Choroid plexus epithelial cell (primary cell): ENCODE measurements around the gene KCNAB1.

ENCODE experiments used
- DNase-seq: peaks from one replicate; pipeline ENCODE4 v3.0.0-alpha.2; 2010; ENCODE audit warnings: low read depth
- H3K4me3 ChIP-seq: 2 replicates; pipeline ENCODE4 v1.5.1; 2011; ENCODE audit warnings: low read depth, mild to moderate bottlenecking, control low read depth, low read length, moderate library complexity
- TF ChIP-seq, protein P1 (sequence below): conservative IDR thresholded peaks from 2 replicates; pipeline ENCODE4 v1.5.1; 2011; ENCODE audit warnings: low read depth, mild to moderate bottlenecking, control low read depth, inconsistent platforms, low read length, moderate library complexity

KCNAB1 gene

DNA sequence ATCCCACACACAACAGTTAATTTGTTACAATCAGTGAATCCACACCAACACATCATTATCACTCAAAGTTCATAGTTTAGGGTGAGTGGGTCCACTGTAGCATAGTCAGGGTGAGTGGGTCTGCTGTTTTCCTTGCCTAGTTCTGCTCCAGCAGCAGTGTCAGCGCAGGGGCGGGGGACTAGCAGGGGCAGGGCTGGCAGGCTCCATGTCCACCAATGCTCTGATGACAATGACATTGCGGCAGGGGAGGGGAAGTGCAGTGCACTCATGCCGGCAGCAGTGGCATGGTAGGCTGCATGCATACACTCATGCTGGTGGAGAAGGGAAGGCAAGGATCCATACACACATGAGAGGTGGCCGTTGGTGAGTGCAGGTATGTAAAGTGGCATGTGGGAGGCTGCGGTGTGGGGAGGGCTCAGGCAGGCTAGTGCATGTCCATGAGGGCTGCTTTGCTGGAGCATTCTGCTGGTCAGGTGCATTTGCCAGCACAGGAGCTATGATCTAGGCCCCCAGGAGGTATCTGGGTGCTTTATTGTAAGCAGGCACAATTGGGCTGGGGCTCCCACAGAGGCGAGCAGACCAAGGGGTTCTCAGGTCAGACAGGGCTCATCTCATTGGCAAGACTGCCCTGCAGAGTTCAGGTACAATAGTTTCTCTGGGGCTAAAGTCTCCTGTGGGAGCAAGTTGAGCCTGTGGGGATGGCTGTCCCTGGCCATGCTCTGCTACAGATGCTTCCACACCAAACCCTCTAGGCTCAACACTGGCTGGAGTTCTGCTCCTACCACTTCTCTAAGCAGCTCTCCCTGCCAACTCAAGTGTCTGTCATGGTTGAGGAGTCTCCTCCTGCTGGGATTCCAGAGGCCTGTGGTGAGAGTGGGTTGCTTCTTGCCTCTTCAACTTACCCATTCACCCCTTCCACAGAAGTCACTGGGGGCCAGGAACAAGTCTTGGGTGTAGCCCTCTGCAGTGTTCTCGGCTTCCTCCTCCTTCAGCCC is 81.3 kb downstream of the KCNAB1 start:
- DNase-seq: no peak
- H3K4me3 ChIP-seq: no peak overlapping the region
- TF ChIP-seq, protein P1, sequence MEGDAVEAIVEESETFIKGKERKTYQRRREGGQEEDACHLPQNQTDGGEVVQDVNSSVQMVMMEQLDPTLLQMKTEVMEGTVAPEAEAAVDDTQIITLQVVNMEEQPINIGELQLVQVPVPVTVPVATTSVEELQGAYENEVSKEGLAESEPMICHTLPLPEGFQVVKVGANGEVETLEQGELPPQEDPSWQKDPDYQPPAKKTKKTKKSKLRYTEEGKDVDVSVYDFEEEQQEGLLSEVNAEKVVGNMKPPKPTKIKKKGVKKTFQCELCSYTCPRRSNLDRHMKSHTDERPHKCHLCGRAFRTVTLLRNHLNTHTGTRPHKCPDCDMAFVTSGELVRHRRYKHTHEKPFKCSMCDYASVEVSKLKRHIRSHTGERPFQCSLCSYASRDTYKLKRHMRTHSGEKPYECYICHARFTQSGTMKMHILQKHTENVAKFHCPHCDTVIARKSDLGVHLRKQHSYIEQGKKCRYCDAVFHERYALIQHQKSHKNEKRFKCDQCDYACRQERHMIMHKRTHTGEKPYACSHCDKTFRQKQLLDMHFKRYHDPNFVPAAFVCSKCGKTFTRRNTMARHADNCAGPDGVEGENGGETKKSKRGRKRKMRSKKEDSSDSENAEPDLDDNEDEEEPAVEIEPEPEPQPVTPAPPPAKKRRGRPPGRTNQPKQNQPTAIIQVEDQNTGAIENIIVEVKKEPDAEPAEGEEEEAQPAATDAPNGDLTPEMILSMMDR: no peak

DNA sequence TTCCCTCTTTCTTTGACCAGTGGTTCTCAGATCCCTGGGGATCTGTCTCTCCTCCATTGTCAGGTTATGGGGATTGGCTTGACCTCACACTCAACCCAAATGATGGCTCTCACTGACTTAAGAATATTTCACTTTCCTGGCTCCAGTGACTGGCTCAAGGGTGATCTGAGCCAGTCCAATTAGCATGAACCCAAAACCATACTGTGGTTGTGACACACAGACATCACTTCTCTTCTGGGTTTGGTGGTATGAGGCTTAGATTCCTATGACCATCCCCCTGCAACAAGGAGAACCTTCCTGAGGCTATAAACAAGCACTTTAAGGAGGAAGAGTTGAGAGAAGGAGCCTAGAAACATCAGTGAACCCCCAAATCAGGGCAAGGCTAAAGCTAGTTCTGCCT is 85.8 kb downstream of the KCNAB1 start:
- no peak for DNase-seq
- TF ChIP-seq, protein P1: no peak

DNA sequence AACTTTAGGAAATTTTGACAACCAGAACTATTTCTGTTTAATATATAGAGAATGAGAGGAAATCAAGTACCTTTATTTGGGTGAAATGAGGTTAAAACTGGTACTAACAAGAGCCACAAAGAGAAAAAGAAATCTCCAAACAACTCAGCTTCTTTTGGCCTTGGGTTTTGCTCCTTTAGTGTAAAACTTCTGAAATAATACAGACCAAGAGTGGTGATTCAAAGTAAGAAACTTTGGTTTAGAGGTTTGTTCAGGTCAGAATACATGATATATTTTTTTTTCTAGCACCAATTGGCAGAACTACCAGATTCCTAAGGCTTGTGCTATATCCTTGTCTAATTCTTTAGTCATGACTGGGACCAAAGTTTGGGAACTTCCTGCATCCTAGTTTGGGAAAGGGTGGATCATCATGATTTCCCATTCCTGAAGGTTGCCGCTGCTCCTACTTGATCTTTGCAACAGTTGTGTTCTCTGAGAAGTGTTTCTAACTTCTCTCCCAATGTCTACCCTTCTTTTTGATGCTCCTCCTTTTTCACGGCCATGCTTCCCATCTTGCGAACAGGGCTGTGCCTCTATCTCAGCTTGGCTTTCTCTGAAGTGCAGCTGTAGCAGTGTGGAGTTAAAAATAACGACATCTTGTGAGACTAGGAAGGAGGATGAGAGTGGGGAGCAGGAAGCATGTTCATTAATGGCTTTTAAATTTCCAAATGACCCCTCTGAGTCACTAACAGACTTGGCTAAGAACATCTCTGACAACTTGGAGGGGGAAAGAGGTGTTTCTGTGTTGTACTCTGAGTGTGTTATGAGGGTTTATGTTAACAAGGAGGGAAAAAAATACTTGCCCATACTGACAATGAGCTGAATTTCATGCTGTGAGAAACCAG is 87.7 kb downstream of the KCNAB1 start:
- H3K4me3 ChIP-seq: no peak overlapping the region
- TF ChIP-seq, protein P1: no peak
- DNase-seq: peak; percentile 6

More for the DNA sequence above, 85.8 kb downstream of the KCNAB1 start:
- H3K4me3 ChIP-seq: no peak overlapping the region

DNA sequence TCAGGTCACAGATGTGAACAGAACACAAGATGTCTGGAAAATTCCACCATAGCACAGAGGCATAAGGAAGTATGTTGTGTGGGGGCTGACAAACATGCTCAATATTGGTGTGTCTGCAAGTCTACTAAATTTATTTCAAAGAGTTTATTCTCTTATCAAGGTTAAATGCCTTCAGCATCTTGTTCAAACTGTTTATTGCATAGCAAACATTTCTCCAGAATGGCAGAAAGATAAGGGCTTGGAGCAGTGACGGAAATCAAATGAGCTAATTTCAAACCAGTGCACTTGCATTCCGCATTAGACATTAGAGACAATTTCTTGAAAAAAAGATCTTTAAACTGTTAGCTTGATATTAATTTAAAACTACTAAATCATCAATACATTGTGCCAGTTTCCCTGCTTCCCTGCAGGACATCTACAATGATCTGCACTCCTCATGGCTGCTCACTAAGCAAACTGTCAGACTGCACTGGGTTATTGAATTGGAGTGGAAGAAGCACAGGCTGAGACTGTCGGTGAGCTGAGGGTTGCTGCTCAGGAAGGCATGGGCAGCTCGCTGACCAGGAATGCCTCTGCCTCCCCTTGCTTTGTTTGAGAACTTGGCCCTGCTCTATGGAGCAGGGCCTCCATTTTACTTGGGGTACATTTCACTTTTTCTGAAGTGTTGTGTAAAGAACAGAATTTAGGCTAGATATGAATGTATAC is 89.4 kb downstream of the KCNAB1 start:
- no peak overlapping the region for H3K4me3 ChIP-seq
- TF ChIP-seq, protein P1: no peak
- no peak for DNase-seq

DNA sequence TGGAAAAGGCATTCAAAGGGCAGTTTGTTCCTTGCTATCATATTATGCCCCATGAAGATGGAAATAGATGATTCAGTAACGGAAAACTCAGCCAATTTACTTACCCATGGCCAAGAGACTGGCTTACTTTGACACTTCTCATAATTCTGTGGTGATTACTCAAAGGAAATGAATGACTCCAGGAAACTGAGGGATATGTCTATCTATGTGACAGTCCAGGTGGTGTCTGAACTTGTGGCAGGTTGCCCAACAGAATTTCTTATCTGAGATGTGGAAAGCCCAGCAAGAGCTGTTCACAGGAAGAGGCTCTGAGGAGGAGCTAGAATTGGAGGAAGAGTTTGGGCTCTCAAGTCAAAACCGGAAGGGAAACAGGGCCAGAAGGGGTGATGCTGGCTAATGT is 91.2 kb downstream of the KCNAB1 start:
- DNase-seq: peak; percentile 21
- H3K4me3 ChIP-seq: no peak overlapping the region
- TF ChIP-seq, protein P1: no peak

DNA sequence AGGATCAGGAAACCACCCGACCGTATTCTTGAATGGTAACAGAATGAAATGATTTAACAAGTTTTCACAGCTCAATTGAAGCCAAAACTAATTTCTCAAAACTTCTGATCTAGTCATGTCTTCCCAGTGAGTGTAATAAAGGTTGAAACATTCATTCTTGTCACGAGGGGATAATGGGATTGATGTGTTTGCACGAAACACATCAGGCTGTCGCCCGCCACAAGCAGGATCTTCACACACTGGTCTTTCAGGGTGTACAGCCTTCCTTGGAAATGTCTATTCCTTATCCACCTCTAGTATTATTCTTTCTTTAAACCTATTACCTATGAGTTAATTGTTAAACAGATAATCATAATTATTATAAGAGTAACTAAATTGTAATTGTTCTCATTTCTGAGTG is 94.3 kb downstream of the KCNAB1 start:
- DNase-seq: no peak
- H3K4me3 ChIP-seq: no peak overlapping the region
- TF ChIP-seq, protein P1: no peak
